Pancreas (tissue), 10 donors: ENCODE data around the gene MINDY2. TPM values are rescaled to one million over a fixed set of nuclear protein-coding genes. Genes with fewer than 3 reads are reported as not detected.
A peak's percentile ranks its signal among the peaks of the same experiment; 100 is the strongest.
"Not testable (repeated sequence)": the region's sequence is repeated elsewhere in the genome, so short reads cannot be mapped to it uniquely, and the experiment has no call there.

Source experiments
- ATAC-seq, 4 donors: fragments of 200-7000 bp; cut with Tn5 transposase; one replicate each; pipeline versions ENCODE4 v1.8.0 to v1.9.1; 2020; ENCODE audit warnings: mild to moderate bottlenecking in 4 of 4, moderate library complexity in 4 of 4
- DNase-seq, 6 donors: peaks; one replicate each; pipeline ENCODE4 v3.0.0-alpha.2; 2020
- FAIRE-seq: peaks from 2 replicates; lab custom pipeline; 2012; peaks lifted over from hg19 to GRCh38; lab: Jason Lieb, UNC
- H3K27ac ChIP-seq, 4 donors: fragments of 200-600 bp; sonication (generic); 1 replicate in 3 of 4; 2 replicates in 1 of 4; pipeline versions ENCODE4 v1.5.0 to v1.8.0; 2020
- H3K27me3 ChIP-seq, 4 donors: fragments of 200-600 bp; one replicate each; pipeline ENCODE4 v1.8.0; 2021
- H3K36me3 ChIP-seq, 3 donors: fragments of 200-600 bp; sonication (generic) in 1 of 3; one replicate each; pipeline versions ENCODE4 v1.5.0 to v1.8.0; 2020 to 2021
- H3K4me1 ChIP-seq, 3 donors: fragments of 200-600 bp; one replicate each; pipeline ENCODE4 v1.8.0; 2021
- H3K4me3 ChIP-seq, 4 donors: fragments of 200-600 bp; sonication (generic) in 2 of 4; one replicate each; pipeline versions ENCODE4 v1.5.0 to v1.8.0; 2020 to 2021
- H3K9me3 ChIP-seq, 4 donors: fragments of 200-600 bp; one replicate each; pipeline ENCODE4 v1.8.0; 2021
- WGBS, 2 donors: extraction: QIAGEN DNeasy Blood & Tissue Kit; methylation state at CpG; one replicate each; pipeline ENCODE4 v1.1.7; 2013; 5-methylcytosine and 5-hydroxymethylcytosine counted together
- intact Hi-C, 3 donors: fragments of 100-400 bp; cut with DNase I; formaldehyde crosslinking; loops; one replicate each; pipeline versions ENCODE4 v1.11.1 to v1.14.2; 2022
- polyA plus RNA-seq, 2 donors: library from polyadenylated mRNA; stranded (reverse); fragments of 200-250 nt; gene quantifications; one replicate each; pipeline ENCODE4 v1.2.3, GENCODE V29; 2013
- total RNA-seq, 6 donors: library from RNA; stranded (reverse); fragmentation: NEBNext Ultra II Directional in 4 of 6; extraction: Animal tissue kit (Norgen Biotek cat#: 25700) in 4 of 6; gene quantifications; one replicate each; pipeline versions ENCODE4 v1.2.1 to v1.2.4, GENCODE V29; 2021 to 2023
- TF ChIP-seq, protein P1 (sequence below), 4 donors: fragments of 200-600 bp; sonication (generic) in 3 of 4; IDR thresholded peaks; one replicate each; pipeline versions ENCODE4 v1.5.0 to v1.8.0; 2021; ENCODE audit warnings: antibody characterized with exemption in 4 of 4
- donor health status: healthy with polysubstance abuse.
- donor health status: DM: no; HTN: no; CAD: no; lungs with moderate emphysema.
- donor health status: DM: no; HTN: no; CAD: no.
- donor health status: control.
- donor health status: control.
- donor health status: Bipolar disorder and iron deficiency.
- donor health status: DM: yes; HTN: yes; CAD: no.
- donor health status: DM: no; HTN: no; CAD: no.
- donor health status: DM: no; HTN: no; CAD: no.
- donor health status: DM: yes; HTN: yes; CAD: no.

The MINDY2 gene
- total and polyA plus RNA-seq, 8 donors = 2.8 to 11.6 (median 5.7) TPM

- 86 to 90% methylated on average over 5 of the region's 5 CpGs for WGBS, 2 donors
- ATAC-seq = no peak
- Histone ChIP-seq H3K27me3 (no peaks in the 10 kb centered on the region), H3K36me3 (no peaks in the 10 kb centered on the region), H3K9me3 (no peaks in the 10 kb centered on the region), H3K27ac (no peak overlapping the region), H3K4me3 (no peak overlapping the region), H3K4me1 (no peaks in the 10 kb centered on the region)
- FAIRE-seq = no peak
- TF ChIP-seq, protein P1, sequence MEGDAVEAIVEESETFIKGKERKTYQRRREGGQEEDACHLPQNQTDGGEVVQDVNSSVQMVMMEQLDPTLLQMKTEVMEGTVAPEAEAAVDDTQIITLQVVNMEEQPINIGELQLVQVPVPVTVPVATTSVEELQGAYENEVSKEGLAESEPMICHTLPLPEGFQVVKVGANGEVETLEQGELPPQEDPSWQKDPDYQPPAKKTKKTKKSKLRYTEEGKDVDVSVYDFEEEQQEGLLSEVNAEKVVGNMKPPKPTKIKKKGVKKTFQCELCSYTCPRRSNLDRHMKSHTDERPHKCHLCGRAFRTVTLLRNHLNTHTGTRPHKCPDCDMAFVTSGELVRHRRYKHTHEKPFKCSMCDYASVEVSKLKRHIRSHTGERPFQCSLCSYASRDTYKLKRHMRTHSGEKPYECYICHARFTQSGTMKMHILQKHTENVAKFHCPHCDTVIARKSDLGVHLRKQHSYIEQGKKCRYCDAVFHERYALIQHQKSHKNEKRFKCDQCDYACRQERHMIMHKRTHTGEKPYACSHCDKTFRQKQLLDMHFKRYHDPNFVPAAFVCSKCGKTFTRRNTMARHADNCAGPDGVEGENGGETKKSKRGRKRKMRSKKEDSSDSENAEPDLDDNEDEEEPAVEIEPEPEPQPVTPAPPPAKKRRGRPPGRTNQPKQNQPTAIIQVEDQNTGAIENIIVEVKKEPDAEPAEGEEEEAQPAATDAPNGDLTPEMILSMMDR (IDR thresholded peaks at IDR 0.05) = no peak
- intact Hi-C loops = no loop called here
- DNase-seq = no peak
Measured at GRCh38 chr15:58764468-58764867, 6.6 kb upstream of the MINDY2 start.

DNA sequence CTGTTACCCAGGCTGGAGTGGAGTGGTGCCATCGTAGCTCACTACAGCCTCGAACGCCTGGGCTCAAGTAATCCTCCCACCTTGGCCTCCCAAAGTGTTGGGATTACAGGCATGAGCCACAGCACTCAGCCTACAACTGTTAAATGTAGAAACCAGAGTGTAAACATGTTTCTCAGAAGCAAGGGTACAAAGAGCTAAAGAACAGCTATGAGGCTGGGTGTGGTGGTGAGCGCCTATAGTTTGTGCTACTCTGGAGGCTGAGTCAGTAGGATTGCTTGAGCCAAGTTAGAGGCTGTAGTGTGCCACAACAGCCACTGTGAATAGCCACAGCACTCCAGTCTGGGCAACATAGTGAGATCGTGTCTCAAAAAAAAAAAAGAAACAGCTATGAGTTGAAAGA, 4.8 kb upstream of the MINDY2 start:
- ATAC-seq (no peak), FAIRE-seq (no peak), DNase-seq (no peak)
- TF ChIP-seq, protein P1 (IDR thresholded peaks at IDR 0.05) = no peak
- Histone ChIP-seq H3K9me3 (no peaks in the 10 kb centered on the region), H3K27ac (no peak overlapping the region), H3K4me1 (peaks cover 0 to 7% (median 5%) of the 10 kb centered on the region in 3 donors), H3K27me3 (no peaks in the 10 kb centered on the region), H3K36me3 (no peaks in the 10 kb centered on the region), H3K4me3 (no peak overlapping the region)
- intact Hi-C loops = no loop called here
- WGBS, 2 donors = 97% methylated on average over 5 of the region's 5 CpGs

- H3K4me3 ChIP-seq, FAIRE-seq, intact Hi-C loops, DNase-seq, H3K27me3 ChIP-seq, ATAC-seq, H3K9me3 ChIP-seq, H3K27ac ChIP-seq, H3K36me3 ChIP-seq: not testable (repeated sequence)
- 95 to 97% methylated on average over 7 of the region's 7 CpGs for WGBS, 2 donors
- peaks cover 3 to 20% (median 5%) of the 10 kb centered on the region in 3 donors for H3K4me1 ChIP-seq
Measured at GRCh38 chr15:58768601-58769004, 2.5 kb upstream of the MINDY2 start.

DNA sequence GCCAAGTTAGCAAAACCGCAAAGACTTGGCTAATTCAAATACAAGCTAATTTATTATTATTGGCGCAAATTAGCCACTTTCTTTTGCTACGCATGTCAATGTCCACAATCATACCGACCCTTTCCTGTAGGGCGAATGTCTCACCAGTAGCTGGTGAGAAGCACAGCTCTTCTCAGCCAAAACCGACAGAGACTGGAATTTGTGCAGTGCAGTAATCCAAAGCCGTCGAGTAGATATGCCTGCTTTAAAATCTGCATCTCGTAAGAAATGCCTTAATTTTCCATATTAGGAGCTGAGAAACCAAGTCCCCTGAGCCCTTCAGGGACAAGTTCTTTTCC, 614 bp upstream of the MINDY2 start:
- 1% methylated on average over 9 of the region's 9 CpGs for WGBS, 2 donors
- Histone ChIP-seq H3K4me3 (peak overlapping the region in 3 of 4 donors; percentile 30 to 93 (median 77)), H3K27me3 (no peaks in the 10 kb centered on the region), H3K4me1 (peaks cover 5 to 34% (median 7%) of the 10 kb centered on the region in 3 donors), H3K27ac (peak overlapping the region; percentile 91 to 99 (median 96)), H3K36me3 (no peaks in the 10 kb centered on the region), H3K9me3 (no peaks in the 10 kb centered on the region)
- TF ChIP-seq, protein P1 (IDR thresholded peaks at IDR 0.05) = no peak
- FAIRE-seq (no peak), DNase-seq (no peak), ATAC-seq (peak; percentile 6 to 28 (median 16))
- intact Hi-C loops = no loop called here

DNA sequence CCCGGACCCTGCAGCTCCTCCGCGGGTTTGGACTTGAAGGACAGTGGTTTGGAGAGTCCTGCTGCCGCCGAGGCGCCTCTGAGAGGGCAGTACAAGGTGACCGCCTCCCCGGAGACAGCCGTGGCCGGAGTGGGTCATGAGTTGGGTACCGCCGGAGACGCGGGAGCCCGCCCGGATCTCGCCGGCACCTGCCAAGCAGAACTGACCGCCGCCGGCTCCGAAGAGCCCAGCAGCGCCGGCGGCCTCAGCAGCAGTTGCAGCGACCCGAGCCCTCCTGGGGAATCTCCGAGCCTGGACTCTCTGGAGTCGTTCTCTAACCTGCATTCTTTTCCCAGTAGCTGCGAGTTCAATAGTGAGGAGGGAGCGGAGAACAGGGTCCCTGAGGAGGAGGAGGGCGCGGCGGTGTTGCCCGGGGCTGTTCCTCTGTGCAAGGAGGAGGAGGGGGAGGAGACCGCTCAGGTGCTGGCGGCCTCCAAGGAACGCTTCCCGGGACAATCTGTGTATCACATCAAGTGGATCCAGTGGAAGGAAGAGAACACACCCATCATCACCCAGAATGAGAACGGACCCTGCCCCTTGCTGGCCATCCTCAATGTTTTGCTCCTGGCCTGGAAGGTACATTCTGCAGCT, 634 bp downstream of the MINDY2 start:
- H3K36me3 ChIP-seq = no peaks in the 10 kb centered on the region
- intact Hi-C loops = no loop called here

More for the DNA sequence above, 634 bp downstream of the MINDY2 start:
- H3K27me3 ChIP-seq = no peaks in the 10 kb centered on the region
- peak overlapping the region; percentile 77 to 97 (median 94) for H3K4me3 ChIP-seq
- H3K4me1 ChIP-seq = peaks cover 5 to 34% (median 7%) of the 10 kb centered on the region in 3 donors
- FAIRE-seq = no peak
- peak overlapping the region; percentile 94 to 99 (median 96) for H3K27ac ChIP-seq
- ATAC-seq = peak; percentile 31 to 60 (median 48)
- DNase-seq = peak; percentile 35 to 89 (median 52)
- 0 to 1% methylated on average over 40 of the region's 40 CpGs for WGBS, 2 donors
- no peaks in the 10 kb centered on the region for H3K9me3 ChIP-seq
- TF ChIP-seq, protein P1 (IDR thresholded peaks at IDR 0.05) = no peak
